ENCODE measurements around the gene ITGA8. TPM values are rescaled to one million over a fixed set of nuclear protein-coding genes. Genes with fewer than 3 reads are reported as not detected.
"Not testable (repeated sequence)": the region's sequence is repeated elsewhere in the genome, so short reads cannot be mapped to it uniquely, and the experiment has no call there.

The ITGA8 gene
- total RNA-seq, 1 donor from 2014 or later, result not detected

DNA sequence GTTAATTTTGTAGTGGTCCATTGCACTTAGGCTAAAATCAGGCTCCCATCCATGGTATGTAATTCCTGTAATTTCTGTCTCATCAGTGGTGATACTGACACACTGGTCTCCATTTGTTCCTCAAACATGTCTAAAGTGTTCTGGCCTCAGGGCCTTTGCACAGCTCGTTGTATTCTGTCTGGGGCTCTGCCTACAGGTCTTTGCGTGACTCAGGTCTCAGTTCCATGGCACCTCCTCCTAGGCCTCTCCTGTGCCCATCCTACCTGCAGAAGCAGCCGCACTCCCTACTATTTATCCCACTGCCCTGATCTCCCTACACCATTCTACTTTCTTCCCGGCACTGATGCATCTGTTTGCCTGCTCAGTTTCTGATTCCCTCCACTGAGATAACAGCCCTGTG is 173.8 kb downstream of the ITGA8 start:
- no peaks in the 10 kb centered on the region for H3K4me1 Mint-ChIP-seq (ENCODE audit: low read depth)
- no peak overlapping the region for H3K4me3 Mint-ChIP-seq
- no peak overlapping the region for H3K27ac Mint-ChIP-seq
- H3K9me3 Mint-ChIP-seq, result no peaks in the 10 kb centered on the region
- no peak for DNase-seq (ENCODE audit: low spot score)
- peaks cover 3% of the 10 kb centered on the region for H3K27me3 Mint-ChIP-seq (ENCODE audit: insufficient read depth)
- no peaks in the 10 kb centered on the region for H3K36me3 Mint-ChIP-seq (ENCODE audit: low read depth)
- intact Hi-C loops (cut with micrococcal nuclease), result no loop called here

- H3K9me3 Mint-ChIP-seq, result no peaks in the 10 kb centered on the region
- H3K4me1 Mint-ChIP-seq (ENCODE audit: low read depth), result no peaks in the 10 kb centered on the region
- H3K4me3 Mint-ChIP-seq, result no peak overlapping the region
- no peaks in the 10 kb centered on the region for H3K36me3 Mint-ChIP-seq (ENCODE audit: low read depth)
- H3K27me3 Mint-ChIP-seq (ENCODE audit: insufficient read depth), result peaks cover 3% of the 10 kb centered on the region
- intact Hi-C loops (cut with micrococcal nuclease), result no loop called here
- DNase-seq (ENCODE audit: low spot score), result no peak
- no peak overlapping the region for H3K27ac Mint-ChIP-seq
Observed at GRCh38 chr10:15545266-15545665, 174.5 kb downstream of the ITGA8 start.

DNA sequence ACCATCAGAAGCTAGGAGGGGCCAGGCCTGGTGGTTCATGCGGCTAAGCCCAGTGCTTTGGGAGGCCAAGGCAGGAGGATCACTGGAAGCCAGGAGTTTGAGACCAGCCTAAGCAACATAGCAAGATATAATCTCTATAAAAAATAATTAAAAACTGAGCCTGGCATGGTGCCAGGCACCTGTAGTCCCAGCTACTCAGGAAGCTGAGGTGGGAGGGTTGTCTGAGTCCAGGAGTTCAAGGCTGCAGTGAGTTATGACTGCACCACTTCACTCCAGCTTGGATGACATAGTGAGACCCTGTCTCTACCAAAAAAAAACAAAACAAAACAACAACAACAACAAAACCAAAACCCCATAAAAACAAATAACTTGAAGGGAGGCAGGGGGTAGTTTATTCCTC is 175.7 kb downstream of the ITGA8 start:
- H3K27ac Mint-ChIP-seq, result no peak overlapping the region
- intact Hi-C loops (cut with micrococcal nuclease), result no loop called here
- DNase-seq (ENCODE audit: low spot score), result no peak
- no peaks in the 10 kb centered on the region for H3K9me3 Mint-ChIP-seq
- H3K27me3 Mint-ChIP-seq (ENCODE audit: insufficient read depth), result peaks cover 3% of the 10 kb centered on the region
- no peaks in the 10 kb centered on the region for H3K36me3 Mint-ChIP-seq (ENCODE audit: low read depth)
- H3K4me3 Mint-ChIP-seq, result no peak overlapping the region
- H3K4me1 Mint-ChIP-seq (ENCODE audit: low read depth), result no peaks in the 10 kb centered on the region

GRCh38 chr10:15542817-15543216 is 176.9 kb downstream of the ITGA8 start:
- intact Hi-C loops (cut with micrococcal nuclease), result no loop called here
- Mint-ChIP-seq H3K27me3 (ENCODE audit: insufficient read depth) (peaks cover 3% of the 10 kb centered on the region), H3K27ac (no peak overlapping the region)

GRCh38 chr10:15541376-15541775 is 178.3 kb downstream of the ITGA8 start:
- intact Hi-C loops (cut with micrococcal nuclease), result no loop called here
- H3K4me3 Mint-ChIP-seq, result no peak overlapping the region
- no peaks in the 10 kb centered on the region for H3K9me3 Mint-ChIP-seq
- DNase-seq (ENCODE audit: low spot score), result no peak
- no peaks in the 10 kb centered on the region for H3K36me3 Mint-ChIP-seq (ENCODE audit: low read depth)
- H3K4me1 Mint-ChIP-seq (ENCODE audit: low read depth), result no peaks in the 10 kb centered on the region
- H3K27ac Mint-ChIP-seq, result no peak overlapping the region
- no peaks in the 10 kb centered on the region for H3K27me3 Mint-ChIP-seq (ENCODE audit: insufficient read depth)

More at GRCh38 chr10:15542817-15543216, 176.9 kb downstream of the ITGA8 start:
- Mint-ChIP-seq H3K36me3 (ENCODE audit: low read depth) (no peaks in the 10 kb centered on the region), H3K4me3 (no peak overlapping the region), H3K9me3 (no peaks in the 10 kb centered on the region), H3K4me1 (ENCODE audit: low read depth) (no peaks in the 10 kb centered on the region)
- DNase-seq (ENCODE audit: low spot score), result no peak

DNA sequence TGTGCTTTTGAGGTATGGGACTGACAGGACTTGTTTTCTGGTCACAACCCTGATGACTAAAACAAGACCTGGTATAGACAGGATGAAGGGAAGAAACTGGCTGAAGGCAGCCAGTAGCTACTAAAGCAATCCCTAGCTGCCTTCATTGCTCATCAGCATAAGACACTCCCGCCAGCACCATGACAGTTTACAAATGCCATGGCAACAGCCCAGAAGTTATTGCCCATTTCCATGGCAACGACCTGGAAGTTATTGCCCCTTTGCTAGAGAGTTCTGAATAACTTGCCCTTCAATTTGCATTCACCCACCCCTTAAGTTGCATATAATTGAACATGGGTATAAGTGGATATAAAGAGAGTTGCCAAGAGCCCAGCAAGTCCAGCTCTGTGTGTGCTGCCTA is 179.0 kb downstream of the ITGA8 start:
- no peak overlapping the region for H3K27ac Mint-ChIP-seq
- no peaks in the 10 kb centered on the region for H3K36me3 Mint-ChIP-seq (ENCODE audit: low read depth)
- intact Hi-C loops (cut with micrococcal nuclease), result no loop called here
- H3K4me3 Mint-ChIP-seq, result no peak overlapping the region
- no peaks in the 10 kb centered on the region for H3K4me1 Mint-ChIP-seq (ENCODE audit: low read depth)
- no peaks in the 10 kb centered on the region for H3K9me3 Mint-ChIP-seq
- no peak for DNase-seq (ENCODE audit: low spot score)
- no peaks in the 10 kb centered on the region for H3K27me3 Mint-ChIP-seq (ENCODE audit: insufficient read depth)

DNA sequence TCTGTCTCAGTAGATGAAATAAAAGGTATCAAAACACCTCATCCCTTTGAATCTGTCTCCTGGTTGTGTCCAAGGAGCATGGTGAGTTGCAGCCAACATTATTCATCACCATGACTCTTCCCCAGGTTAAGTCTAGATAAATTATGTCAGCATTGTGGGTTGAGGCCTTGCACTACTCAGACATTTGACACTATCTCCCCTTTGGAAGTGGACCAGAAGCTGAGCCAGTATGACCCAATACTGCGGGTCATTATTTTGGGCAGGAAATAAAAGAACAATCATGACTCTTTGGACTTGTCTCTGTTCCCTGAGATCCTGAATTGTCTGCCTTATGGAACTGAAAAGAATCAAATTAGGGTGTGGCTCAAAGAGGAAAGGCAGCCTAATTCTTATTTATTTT is 180.5 kb downstream of the ITGA8 start:
- H3K36me3 Mint-ChIP-seq (ENCODE audit: low read depth), result no peaks in the 10 kb centered on the region
- no peaks in the 10 kb centered on the region for H3K9me3 Mint-ChIP-seq
- no peaks in the 10 kb centered on the region for H3K27me3 Mint-ChIP-seq (ENCODE audit: insufficient read depth)
- intact Hi-C loops (cut with micrococcal nuclease), result no loop called here
- H3K27ac Mint-ChIP-seq, result no peak overlapping the region
- H3K4me1 Mint-ChIP-seq (ENCODE audit: low read depth), result no peaks in the 10 kb centered on the region
- no peak overlapping the region for H3K4me3 Mint-ChIP-seq
- no peak for DNase-seq (ENCODE audit: low spot score)

- H3K27ac Mint-ChIP-seq; H3K4me3 Mint-ChIP-seq; H3K36me3 Mint-ChIP-seq (ENCODE audit: low read depth); H3K9me3 Mint-ChIP-seq; H3K27me3 Mint-ChIP-seq (ENCODE audit: insufficient read depth); intact Hi-C loops (cut with micrococcal nuclease); H3K4me1 Mint-ChIP-seq (ENCODE audit: low read depth); DNase-seq (ENCODE audit: low spot score): not testable (repeated sequence)
Observed at GRCh38 chr10:15534928-15535538, 184.7 kb downstream of the ITGA8 start.

GRCh38 chr10:15531927-15532722 is 187.6 kb downstream of the ITGA8 start:
- no peaks in the 10 kb centered on the region for H3K4me1 Mint-ChIP-seq (ENCODE audit: low read depth)
- no peak overlapping the region for H3K27ac Mint-ChIP-seq
- H3K36me3 Mint-ChIP-seq (ENCODE audit: low read depth), result no peaks in the 10 kb centered on the region
- H3K9me3 Mint-ChIP-seq, result no peaks in the 10 kb centered on the region
- H3K27me3 Mint-ChIP-seq (ENCODE audit: insufficient read depth), result no peaks in the 10 kb centered on the region
- H3K4me3 Mint-ChIP-seq, result no peak overlapping the region
- no peak for DNase-seq (ENCODE audit: low spot score)
- intact Hi-C loops (cut with micrococcal nuclease), result no loop called here

DNA sequence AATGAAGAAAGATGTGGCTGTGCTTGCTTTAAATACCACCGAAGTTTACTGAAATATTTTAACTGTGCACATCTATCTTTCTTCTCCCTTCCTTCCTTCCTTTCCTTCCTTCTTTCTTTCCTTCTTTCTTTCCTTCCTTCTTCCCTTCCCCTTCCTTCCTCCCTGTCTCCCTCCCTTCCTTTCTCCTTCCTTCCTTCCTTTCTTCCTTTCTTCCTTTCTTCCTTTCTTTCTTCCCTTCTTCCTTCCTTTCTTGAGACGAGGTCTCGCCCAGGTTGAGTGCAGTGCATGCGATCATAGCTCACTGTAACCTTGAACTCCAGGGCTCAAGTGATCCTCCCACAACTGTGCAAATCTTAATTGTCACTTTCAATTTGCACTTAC is 190.9 kb downstream of the ITGA8 start:
- Mint-ChIP-seq H3K27me3 (ENCODE audit: insufficient read depth) (no peaks in the 10 kb centered on the region), H3K36me3 (ENCODE audit: low read depth) (no peaks in the 10 kb centered on the region), H3K4me3 (no peak overlapping the region), H3K4me1 (ENCODE audit: low read depth) (no peaks in the 10 kb centered on the region), H3K9me3 (no peaks in the 10 kb centered on the region), H3K27ac (no peak overlapping the region)
- DNase-seq (ENCODE audit: low spot score), result no peak
- intact Hi-C loops (cut with micrococcal nuclease), result no loop called here

GRCh38 chr10:15526754-15527153 is 193.0 kb downstream of the ITGA8 start:
- Mint-ChIP-seq H3K4me3 (no peak overlapping the region), H3K9me3 (no peaks in the 10 kb centered on the region), H3K27me3 (ENCODE audit: insufficient read depth) (no peaks in the 10 kb centered on the region), H3K36me3 (ENCODE audit: low read depth) (no peaks in the 10 kb centered on the region), H3K27ac (no peak overlapping the region), H3K4me1 (ENCODE audit: low read depth) (no peaks in the 10 kb centered on the region)
- intact Hi-C loops (cut with micrococcal nuclease), result no loop called here
- DNase-seq (ENCODE audit: low spot score), result no peak

- intact Hi-C loops (cut with micrococcal nuclease), result no loop called here
- H3K4me1 Mint-ChIP-seq (ENCODE audit: low read depth), result peaks cover 4% of the 10 kb centered on the region
- no peak overlapping the region for H3K27ac Mint-ChIP-seq
- H3K27me3 Mint-ChIP-seq (ENCODE audit: insufficient read depth), result peaks cover 4% of the 10 kb centered on the region
- no peak overlapping the region for H3K4me3 Mint-ChIP-seq
- no peaks in the 10 kb centered on the region for H3K9me3 Mint-ChIP-seq
- H3K36me3 Mint-ChIP-seq (ENCODE audit: low read depth), result no peaks in the 10 kb centered on the region
- DNase-seq (ENCODE audit: low spot score), result no peak
Observed at GRCh38 chr10:15521328-15521903, 198.3 kb downstream of the ITGA8 start.

DNA sequence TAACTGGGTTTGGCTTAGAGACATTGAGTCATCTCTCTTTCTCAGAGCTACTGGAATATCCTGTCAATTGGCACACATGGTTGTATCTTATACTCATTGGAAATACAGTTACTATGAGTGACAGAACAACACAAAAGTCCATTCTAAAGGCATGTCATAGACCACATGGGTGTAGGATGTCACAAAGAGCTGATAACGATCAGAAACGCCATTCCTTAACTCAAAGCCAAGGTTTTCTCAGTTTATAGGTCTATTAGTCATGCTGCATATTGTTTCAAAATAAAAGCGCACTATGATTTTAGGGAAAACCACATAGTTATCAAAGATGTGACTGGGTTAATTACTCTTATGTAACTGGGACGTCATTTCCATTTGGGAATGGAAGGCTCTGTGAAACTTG is 201.5 kb downstream of the ITGA8 start:
- DNase-seq (ENCODE audit: low spot score), result no peak
- Mint-ChIP-seq H3K4me1 (ENCODE audit: low read depth) (peaks cover 7% of the 10 kb centered on the region), H3K36me3 (ENCODE audit: low read depth) (no peaks in the 10 kb centered on the region), H3K4me3 (no peak overlapping the region), H3K9me3 (no peaks in the 10 kb centered on the region), H3K27me3 (ENCODE audit: insufficient read depth) (peaks cover 4% of the 10 kb centered on the region), H3K27ac (no peak overlapping the region)
- intact Hi-C loops (cut with micrococcal nuclease), result no loop called here
